ENCODE measurements around the gene DLK1. TPM values are rescaled to one million over a fixed set of nuclear protein-coding genes. Genes with fewer than 3 reads are reported as not detected.

The DLK1 gene
- total RNA-seq, 1 donor from 2014 or later, result 0.86 TPM

DNA sequence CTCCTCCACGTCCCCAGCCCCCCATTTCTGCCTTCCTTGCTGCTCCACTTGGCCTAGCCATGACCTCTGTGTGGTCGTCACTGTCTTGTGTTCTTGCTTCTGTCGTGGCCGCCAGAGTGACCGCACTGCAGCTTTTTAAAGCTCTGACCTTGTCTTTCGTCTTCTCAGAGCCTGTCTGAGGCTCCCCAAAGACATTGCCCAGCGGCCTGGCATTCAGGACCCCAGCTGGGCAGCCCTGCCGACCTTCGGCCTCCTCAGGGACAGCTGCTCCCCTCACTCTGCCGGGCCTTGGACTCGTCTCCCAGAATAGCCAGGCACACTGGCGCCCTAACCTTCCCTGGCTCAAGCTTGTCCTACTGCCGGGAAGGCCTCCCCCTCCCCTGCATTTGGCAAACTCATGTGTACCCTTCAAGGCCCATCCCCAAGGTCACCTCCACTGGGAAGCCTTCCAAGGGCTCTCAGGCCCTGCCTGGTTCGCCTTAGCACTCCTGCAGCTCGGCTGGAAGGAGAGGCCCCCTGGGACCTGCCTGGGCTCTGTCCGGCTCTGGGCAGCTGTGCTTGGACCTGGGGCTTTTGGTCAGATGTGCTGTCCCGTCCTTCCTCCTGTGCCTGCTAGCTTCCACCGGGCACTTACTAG lies 15.7 kb upstream of the DLK1 start:
- Mint-ChIP-seq H3K4me1 (ENCODE audit: unreplicated experiment) (peaks cover 3% of the 10 kb centered on the region), H3K27ac (ENCODE audit: unreplicated experiment) (no peak overlapping the region), H3K4me3 (ENCODE audit: unreplicated experiment) (no peak overlapping the region), H3K27me3 (ENCODE audit: unreplicated experiment) (peaks cover 4% of the 10 kb centered on the region), H3K9me3 (ENCODE audit: unreplicated experiment) (no peaks in the 10 kb centered on the region), H3K36me3 (ENCODE audit: unreplicated experiment) (no peaks in the 10 kb centered on the region)
- no peak for DNase-seq (ENCODE audit: extremely low spot score, unreplicated experiment)
- TF ChIP-seq, protein P1, sequence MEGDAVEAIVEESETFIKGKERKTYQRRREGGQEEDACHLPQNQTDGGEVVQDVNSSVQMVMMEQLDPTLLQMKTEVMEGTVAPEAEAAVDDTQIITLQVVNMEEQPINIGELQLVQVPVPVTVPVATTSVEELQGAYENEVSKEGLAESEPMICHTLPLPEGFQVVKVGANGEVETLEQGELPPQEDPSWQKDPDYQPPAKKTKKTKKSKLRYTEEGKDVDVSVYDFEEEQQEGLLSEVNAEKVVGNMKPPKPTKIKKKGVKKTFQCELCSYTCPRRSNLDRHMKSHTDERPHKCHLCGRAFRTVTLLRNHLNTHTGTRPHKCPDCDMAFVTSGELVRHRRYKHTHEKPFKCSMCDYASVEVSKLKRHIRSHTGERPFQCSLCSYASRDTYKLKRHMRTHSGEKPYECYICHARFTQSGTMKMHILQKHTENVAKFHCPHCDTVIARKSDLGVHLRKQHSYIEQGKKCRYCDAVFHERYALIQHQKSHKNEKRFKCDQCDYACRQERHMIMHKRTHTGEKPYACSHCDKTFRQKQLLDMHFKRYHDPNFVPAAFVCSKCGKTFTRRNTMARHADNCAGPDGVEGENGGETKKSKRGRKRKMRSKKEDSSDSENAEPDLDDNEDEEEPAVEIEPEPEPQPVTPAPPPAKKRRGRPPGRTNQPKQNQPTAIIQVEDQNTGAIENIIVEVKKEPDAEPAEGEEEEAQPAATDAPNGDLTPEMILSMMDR (IDR thresholded peaks at IDR 0.05), result no peak

DNA sequence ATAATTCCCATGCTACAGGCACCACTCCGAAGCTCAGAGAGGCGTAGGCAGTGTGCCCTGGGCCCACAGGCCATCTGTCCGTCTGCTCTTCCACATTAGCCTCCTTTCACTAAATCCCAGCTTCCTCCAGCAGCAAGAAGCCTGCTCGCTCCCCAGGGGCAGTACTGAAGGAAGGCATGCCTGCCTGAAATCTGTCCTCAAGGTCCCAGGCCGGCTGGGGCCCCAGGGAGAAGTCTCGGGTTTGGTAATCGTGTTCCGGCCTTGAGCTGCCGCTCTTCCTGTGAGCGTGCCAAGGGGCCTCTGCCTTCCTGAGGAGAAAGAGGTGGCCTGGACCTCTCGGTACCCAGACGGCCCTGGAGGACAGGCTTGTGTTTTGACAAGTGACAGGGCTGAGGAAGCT lies 15.2 kb upstream of the DLK1 start:
- H3K27me3 Mint-ChIP-seq (ENCODE audit: unreplicated experiment), result peaks cover 4% of the 10 kb centered on the region
- H3K27ac Mint-ChIP-seq (ENCODE audit: unreplicated experiment), result no peak overlapping the region
- H3K9me3 Mint-ChIP-seq (ENCODE audit: unreplicated experiment), result no peaks in the 10 kb centered on the region
- no peak for DNase-seq (ENCODE audit: extremely low spot score, unreplicated experiment)
- TF ChIP-seq, protein P1 (IDR thresholded peaks at IDR 0.05), result no peak
- H3K4me1 Mint-ChIP-seq (ENCODE audit: unreplicated experiment), result peaks cover 3% of the 10 kb centered on the region
- H3K4me3 Mint-ChIP-seq (ENCODE audit: unreplicated experiment), result no peak overlapping the region
- H3K36me3 Mint-ChIP-seq (ENCODE audit: unreplicated experiment), result no peaks in the 10 kb centered on the region

DNA sequence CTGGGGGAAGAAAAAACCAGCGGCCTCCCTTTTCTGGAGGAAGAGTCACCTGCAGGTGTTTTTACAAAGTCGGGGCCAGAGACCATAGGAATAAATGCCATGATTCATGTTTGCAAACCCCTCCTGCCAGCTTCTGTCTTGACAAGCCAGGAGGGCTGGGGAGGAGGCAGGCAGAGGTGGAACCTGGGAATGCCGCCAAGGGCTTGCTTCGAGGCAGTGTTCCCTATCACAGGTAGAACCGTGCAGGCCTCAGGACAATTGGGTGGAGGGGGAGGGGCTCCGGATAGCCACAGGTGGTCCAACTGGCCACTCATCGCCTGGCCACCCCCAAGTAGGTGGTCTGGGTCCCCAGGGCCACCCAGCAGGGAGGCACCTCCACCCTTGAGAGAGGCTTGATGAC lies 14.2 kb upstream of the DLK1 start:
- no peak for DNase-seq (ENCODE audit: extremely low spot score, unreplicated experiment)
- Mint-ChIP-seq H3K27me3 (ENCODE audit: unreplicated experiment) (no peaks in the 10 kb centered on the region), H3K4me1 (ENCODE audit: unreplicated experiment) (peaks cover 3% of the 10 kb centered on the region), H3K36me3 (ENCODE audit: unreplicated experiment) (no peaks in the 10 kb centered on the region), H3K27ac (ENCODE audit: unreplicated experiment) (no peak overlapping the region), H3K9me3 (ENCODE audit: unreplicated experiment) (no peaks in the 10 kb centered on the region), H3K4me3 (ENCODE audit: unreplicated experiment) (no peak overlapping the region)
- TF ChIP-seq, protein P1 (IDR thresholded peaks at IDR 0.05), result no peak

DNA sequence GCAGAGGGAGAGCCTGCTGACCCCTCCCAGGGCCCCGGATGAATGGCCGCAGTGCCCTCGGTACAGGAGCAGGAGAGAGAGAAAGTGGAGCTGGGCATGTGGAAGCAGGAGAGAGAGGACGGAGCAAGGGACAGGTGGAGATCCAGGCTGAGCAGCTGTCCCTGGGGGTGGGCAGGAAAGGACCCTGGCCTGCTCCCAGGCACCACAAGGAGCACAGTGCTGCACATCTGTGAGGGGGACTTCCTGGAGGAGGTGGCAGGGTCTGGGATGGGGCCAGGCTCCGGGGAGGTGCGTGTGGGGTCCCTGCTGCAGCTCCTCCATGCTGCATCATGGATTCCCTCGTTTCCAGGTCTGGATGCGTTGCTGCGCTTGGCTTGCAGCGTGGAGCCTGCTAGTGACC lies 13.0 kb upstream of the DLK1 start:
- H3K4me3 Mint-ChIP-seq (ENCODE audit: unreplicated experiment), result no peak overlapping the region
- H3K27me3 Mint-ChIP-seq (ENCODE audit: unreplicated experiment), result peaks cover 5% of the 10 kb centered on the region
- no peak overlapping the region for H3K27ac Mint-ChIP-seq (ENCODE audit: unreplicated experiment)
- no peaks in the 10 kb centered on the region for H3K36me3 Mint-ChIP-seq (ENCODE audit: unreplicated experiment)
- H3K4me1 Mint-ChIP-seq (ENCODE audit: unreplicated experiment), result peaks cover 3% of the 10 kb centered on the region
- no peak for DNase-seq (ENCODE audit: extremely low spot score, unreplicated experiment)
- TF ChIP-seq, protein P1 (IDR thresholded peaks at IDR 0.05), result no peak
- no peaks in the 10 kb centered on the region for H3K9me3 Mint-ChIP-seq (ENCODE audit: unreplicated experiment)

DNA sequence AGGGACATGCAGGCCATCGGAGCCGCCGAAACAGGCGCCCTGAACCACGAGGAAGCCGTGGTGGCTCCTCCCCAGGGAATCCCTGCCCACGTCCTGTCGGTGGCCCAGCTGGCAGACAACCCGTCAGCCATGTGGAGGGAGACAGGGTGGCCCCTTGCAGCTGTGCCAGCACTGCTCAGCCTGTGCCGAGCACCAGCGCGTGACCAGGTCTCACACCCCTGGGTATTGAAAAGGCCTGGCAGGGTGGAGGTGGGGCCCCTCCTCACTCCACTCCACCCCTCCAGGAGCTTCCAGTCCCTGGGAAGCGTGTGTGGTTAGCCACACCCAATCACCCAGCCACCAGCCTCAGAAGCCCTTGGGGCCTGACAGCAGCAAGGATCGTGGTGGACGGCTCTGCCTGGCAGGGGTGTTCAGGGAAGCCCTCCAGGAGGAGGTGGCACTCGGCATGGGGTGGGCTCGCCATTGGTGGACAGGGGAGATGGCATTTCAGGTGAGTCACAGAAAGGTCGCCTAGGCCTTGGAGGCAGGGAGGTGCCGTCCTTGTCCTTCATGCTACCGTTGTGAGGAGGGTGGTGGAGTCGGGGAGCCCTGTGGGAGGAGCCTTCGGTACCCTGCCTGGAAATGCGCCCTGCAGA lies 12.3 kb upstream of the DLK1 start:
- H3K9me3 Mint-ChIP-seq (ENCODE audit: unreplicated experiment), result no peaks in the 10 kb centered on the region
- H3K36me3 Mint-ChIP-seq (ENCODE audit: unreplicated experiment), result no peaks in the 10 kb centered on the region
- no peak overlapping the region for H3K27ac Mint-ChIP-seq (ENCODE audit: unreplicated experiment)
- DNase-seq (ENCODE audit: extremely low spot score, unreplicated experiment), result no peak
- peaks cover 12% of the 10 kb centered on the region for H3K27me3 Mint-ChIP-seq (ENCODE audit: unreplicated experiment)
- TF ChIP-seq, protein P1 (IDR thresholded peaks at IDR 0.05), result no peak
- peaks cover 3% of the 10 kb centered on the region for H3K4me1 Mint-ChIP-seq (ENCODE audit: unreplicated experiment)
- no peak overlapping the region for H3K4me3 Mint-ChIP-seq (ENCODE audit: unreplicated experiment)

Data from osteocyte (in vitro differentiated cells).